Urothelium cell line (cell line): ENCODE results near the gene C1orf53.

Experiments
- DNase-seq: peaks from one replicate; pipeline ENCODE4 v3.0.0; 2011; ENCODE audit warnings: low spot score, mixed read lengths
- FAIRE-seq: peaks from 2 replicates; lab custom pipeline; 2011; peaks lifted over from hg19 to GRCh38; lab: Jason Lieb, UNC

The C1orf53 gene

DNA sequence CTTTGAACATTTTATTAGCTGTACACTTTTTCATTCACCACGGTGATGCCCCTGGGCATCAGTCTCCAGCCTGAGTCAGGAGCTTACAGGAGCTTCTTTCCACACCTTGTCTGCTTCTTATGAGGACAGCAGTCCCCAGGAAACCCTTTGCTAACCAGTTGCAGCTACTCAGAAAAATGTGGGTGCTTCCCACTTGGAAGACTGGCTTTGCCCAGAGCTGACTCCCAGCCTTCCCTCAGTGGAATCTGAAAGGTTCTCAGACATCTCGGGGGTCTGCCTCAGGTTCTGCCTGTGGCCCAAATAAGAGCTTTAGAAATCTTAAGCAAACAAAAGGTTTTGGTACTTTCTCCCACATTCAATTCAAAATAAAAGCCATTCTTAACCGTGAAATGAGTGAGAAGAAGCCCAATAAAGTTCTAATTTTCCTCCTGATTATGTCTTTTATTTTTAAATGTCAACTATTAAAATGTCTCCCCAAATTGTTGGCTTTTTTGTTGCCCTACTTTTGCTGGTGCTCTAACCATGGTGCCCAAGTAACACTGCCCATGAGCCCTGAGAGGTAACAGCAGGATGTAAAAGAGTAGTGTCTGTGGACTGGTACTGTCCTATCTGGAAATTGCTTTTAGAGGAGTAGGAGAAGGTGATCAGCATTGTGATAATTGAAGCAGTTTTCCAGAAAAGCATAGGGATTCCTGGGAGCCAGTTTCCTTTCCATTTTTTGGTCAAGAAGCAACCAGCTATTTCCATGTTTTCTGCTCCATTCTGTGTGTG lies 5.6 kb downstream of the C1orf53 start:
- FAIRE-seq: no peak
- no peak for DNase-seq

DNA sequence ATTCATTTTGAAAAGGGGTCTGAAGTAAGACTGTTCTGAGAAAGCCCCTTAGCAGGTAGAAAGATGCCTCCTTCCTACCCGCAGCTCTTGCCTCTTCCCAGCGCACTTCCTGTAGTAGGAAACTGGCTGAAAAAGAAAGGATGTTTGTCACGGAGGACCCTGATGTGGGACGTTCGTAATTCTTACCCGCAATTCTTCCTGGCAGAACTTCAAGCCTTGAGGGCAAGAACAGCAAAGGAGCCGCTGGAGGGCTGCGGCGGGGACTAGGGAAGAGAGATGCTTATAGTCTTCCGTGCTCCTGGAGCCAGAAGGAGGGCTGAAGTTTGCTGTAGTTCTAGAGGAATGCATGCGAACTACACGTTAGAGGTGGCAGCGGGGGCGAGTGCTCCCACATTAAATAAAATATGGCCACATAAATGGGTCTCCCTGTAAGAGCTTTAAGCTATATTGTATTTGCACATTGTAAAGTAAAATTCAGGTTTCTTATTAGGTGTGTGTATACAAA lies 6.3 kb downstream of the C1orf53 start:
- DNase-seq (peak; percentile 31), FAIRE-seq (no peak)

- no peak for DNase-seq
- FAIRE-seq: no peak
Observed at GRCh38 chr1:197909384-197909783, 7.0 kb downstream of the C1orf53 start.

DNA sequence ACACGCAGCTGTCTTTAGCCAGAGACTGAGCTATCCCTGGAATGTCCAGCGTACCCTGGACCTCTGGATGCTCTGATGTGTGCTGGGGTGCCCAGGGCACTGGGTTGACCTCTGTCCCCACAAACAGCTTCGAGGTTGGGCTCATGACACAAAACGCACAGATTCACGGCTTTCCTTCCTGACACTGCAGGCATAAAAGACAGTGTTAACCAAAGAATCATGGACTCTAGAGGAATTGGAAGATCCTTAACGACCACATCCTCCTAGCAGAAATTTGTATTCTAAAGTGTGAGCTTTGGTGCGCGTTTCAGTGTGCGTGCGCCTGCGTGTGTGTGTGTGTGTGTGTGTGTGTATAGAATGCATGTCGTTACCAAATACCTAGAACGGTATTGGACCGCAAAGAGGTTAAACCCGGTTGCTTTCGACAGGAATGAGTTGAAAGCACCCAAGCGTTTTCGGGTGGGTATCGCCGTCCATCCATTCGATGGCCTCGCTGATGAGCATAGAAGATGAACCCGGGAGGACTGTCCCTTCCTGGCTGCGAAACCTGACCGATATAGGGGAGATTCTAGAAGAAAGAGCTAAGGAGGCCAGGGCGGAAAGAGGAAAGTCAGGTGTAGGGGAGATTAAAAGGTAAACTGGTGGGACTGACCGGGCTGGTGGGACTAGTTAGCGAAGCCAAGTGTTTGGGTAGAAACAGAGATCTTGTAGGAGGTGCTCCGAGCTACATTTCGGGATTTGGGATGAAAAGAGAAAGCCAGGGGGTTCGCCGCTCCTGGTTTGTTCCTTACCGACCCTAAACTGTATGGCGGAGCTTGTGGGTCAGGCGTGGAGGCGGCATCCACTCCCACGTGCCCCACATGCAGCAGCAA lies 7.9 kb downstream of the C1orf53 start:
- no peak for DNase-seq
- FAIRE-seq: no peak

- DNase-seq (no peak), FAIRE-seq (no peak)
Observed at GRCh38 chr1:197911111-197911856, 8.9 kb downstream of the C1orf53 start.

- FAIRE-seq (no peak), DNase-seq (no peak)
Observed at GRCh38 chr1:197911857-197912696, 9.6 kb downstream of the C1orf53 start.

GRCh38 chr1:197912739-197913494 lies 10.5 kb downstream of the C1orf53 start:
- no peak for FAIRE-seq
- DNase-seq: no peak

GRCh38 chr1:197913495-197914276 lies 11.3 kb downstream of the C1orf53 start:
- FAIRE-seq (no peak), DNase-seq (no peak)

- DNase-seq (no peak), FAIRE-seq (no peak)
Observed at GRCh38 chr1:197914510-197914909, 12.1 kb downstream of the C1orf53 start.

- FAIRE-seq (no peak), DNase-seq (no peak)
Observed at GRCh38 chr1:197915260-197915861, 12.9 kb downstream of the C1orf53 start.

GRCh38 chr1:197915862-197916499 lies 13.6 kb downstream of the C1orf53 start:
- peak; percentile 20 for FAIRE-seq
- DNase-seq: peak; percentile 83

DNA sequence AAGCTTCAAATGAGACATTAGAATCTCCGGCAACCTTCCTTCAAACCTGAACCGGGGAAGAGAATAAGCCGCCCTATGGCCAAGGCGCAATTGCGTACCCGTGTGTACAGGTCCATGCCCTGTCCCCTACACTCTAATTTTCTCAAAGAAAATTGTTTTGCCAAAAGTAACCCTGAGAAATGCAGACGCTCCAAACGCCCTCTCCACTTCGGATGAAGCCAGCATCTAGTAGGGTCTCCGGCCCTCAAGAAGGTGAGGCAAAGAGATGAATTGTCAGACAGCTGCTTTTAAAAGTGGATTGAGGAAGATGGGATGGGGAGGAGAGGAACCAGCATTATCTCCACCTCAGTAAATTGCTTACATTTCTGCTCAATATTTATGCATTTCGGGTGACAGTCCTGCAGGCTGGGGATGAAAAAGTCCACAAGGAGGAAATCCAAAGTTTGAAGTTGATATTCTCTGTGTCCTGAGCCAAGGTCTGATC lies 14.1 kb downstream of the C1orf53 start:
- FAIRE-seq (no peak), DNase-seq (no peak)

- no peak for FAIRE-seq
- no peak for DNase-seq
Observed at GRCh38 chr1:197917805-197918651, 15.6 kb downstream of the C1orf53 start.

DNA sequence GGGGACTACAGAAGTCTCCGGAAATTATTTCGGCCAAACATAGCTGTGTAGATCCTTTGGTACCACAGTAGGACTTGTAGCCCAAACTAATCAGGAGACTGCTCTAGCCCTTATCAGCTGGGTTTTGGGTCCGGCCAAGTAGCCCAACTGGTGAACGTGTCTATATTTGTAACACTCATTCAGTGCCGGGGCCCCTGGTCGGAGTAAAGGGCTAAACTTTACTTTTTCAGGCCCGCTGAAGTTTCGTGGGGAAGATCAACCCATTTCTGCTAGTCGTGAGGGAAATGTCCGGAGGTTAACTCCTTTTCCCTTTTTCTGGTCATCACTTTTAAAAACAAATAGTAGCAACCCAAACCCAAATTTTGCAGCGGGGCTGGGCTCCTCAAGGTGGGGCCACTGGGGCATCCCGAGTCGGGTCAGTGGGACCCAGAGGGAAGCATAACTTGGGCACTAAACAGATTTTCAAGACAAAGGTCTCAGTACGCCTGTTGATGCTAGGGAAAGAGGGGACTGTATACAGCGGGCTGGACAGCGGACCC lies 16.4 kb downstream of the C1orf53 start:
- FAIRE-seq: no peak
- no peak for DNase-seq

GRCh38 chr1:197919346-197920066 lies 17.1 kb downstream of the C1orf53 start:
- DNase-seq: no peak
- FAIRE-seq: no peak

GRCh38 chr1:197920067-197920396 lies 17.6 kb downstream of the C1orf53 start:
- DNase-seq: no peak
- no peak for FAIRE-seq
